Adrenal gland (tissue), 12 donors: ENCODE measurements around the gene GUCA1A. TPM values are rescaled to one million over a fixed set of nuclear protein-coding genes. Genes with fewer than 3 reads are reported as not detected.

ENCODE experiments used
- DNase-seq, 7 donors: peaks; one replicate each; pipeline ENCODE4 v3.0.0-alpha.2; 2019 to 2020
- H3K27ac ChIP-seq, 5 donors: fragments of 200-600 bp; sonication (generic) in 4 of 5; 1 replicate in 3 of 5; 2 replicates in 2 of 5; pipeline versions ENCODE4 v1.5.1 to v1.8.0; 2016 to 2020; ENCODE audit warnings: mild to moderate bottlenecking in 1 of 5
- H3K27me3 ChIP-seq: fragments of 200-600 bp; 2 replicates; pipeline ENCODE4 v1.8.0; 2021
- H3K36me3 ChIP-seq, 2 donors: fragments of 200-600 bp; replicated peaks in 1 of 2; 1 replicate in 1 of 2; 2 replicates in 1 of 2; pipeline versions ENCODE4 v1.5.1 to v1.8.0; 2018 to 2022
- H3K4me1 ChIP-seq, 2 donors: fragments of 200-600 bp; replicated peaks in 1 of 2; 1 replicate in 1 of 2; 2 replicates in 1 of 2; pipeline versions ENCODE4 v1.5.1 to v1.8.0; 2018 to 2021
- H3K4me3 ChIP-seq, 4 donors: fragments of 200-600 bp; sonication (generic) in 3 of 4; one replicate each; pipeline ENCODE4 v1.5.1; 2016 to 2018
- H3K9me3 ChIP-seq, 3 donors: fragments of 200-600 bp; sonication (generic) in 1 of 3; replicated peaks in 1 of 3; 1 replicate in 2 of 3; 2 replicates in 1 of 3; pipeline versions ENCODE4 v1.5.1 to v1.8.0; 2016 to 2021
- CTCF ChIP-seq, 6 experiments: fragments of 450-650 bp in 4 of 6; fragments of 200-600 bp in 2 of 6; sonication (generic) in 1 of 6; IDR thresholded peaks; 1 replicate in 5 of 6; 2 replicates in 1 of 6; pipeline versions ENCODE4 v1.5.1 to v1.8.0; 2016 to 2021; ENCODE audit warnings: antibody characterized with exemption in 6 of 6, mild to moderate bottlenecking in 2 of 6, moderate library complexity in 1 of 6
- POLR2A ChIP-seq, 2 donors: fragments of 450-650 bp; IDR thresholded peaks; one replicate each; pipeline ENCODE4 v1.6.1; 2017; ENCODE audit warnings: antibody characterized with exemption in 2 of 2, mild to moderate bottlenecking in 2 of 2, moderate library complexity in 1 of 2
- WGBS, 4 donors: extraction: QIAGEN DNeasy Blood & Tissue Kit in 2 of 4; methylation state at CpG; one replicate each; pipeline versions ENCODE4 v1.1.5 to v1.1.7; 2013 to 2017; 5-methylcytosine and 5-hydroxymethylcytosine counted together
- intact Hi-C, 2 donors: fragments of 100-400 bp; cut with DNase I; formaldehyde crosslinking; loops; one replicate each; pipeline versions ENCODE4 v1.14.1 to v1.15.0; 2022 to 2023
- polyA plus RNA-seq, 3 donors: library from polyadenylated mRNA; stranded (reverse); fragments of 200-250 nt in 2 of 3; fragments of 350-450 nt in 1 of 3; fragmentation: Illumina TruSeq in 1 of 3; extraction: RNeasy Lipid Tissue Mini Kit (QIAGEN cat#74804) in 1 of 3; gene quantifications; one replicate each; pipeline ENCODE4 v1.2.3, GENCODE V29; 2013 to 2014
- total RNA-seq, 9 donors: library from RNA; depleted of rRNA in 4 of 9; stranded (reverse); fragments of >200 nt in 4 of 9; fragments of 120-200 nt in 1 of 9; fragmentation: NEBNext Ultra II Directional in 1 of 9; extraction: Animal tissue kit (Norgen Biotek cat#: 25700) in 1 of 9; gene quantifications; one replicate each; pipeline versions ENCODE4 v1.1.0 to v1.2.4, GENCODE V29; 2013 to 2023
- donor health status: healthy with polysubstance abuse.
- donor health status: Bipolar disorder and iron deficiency.
- donor health status: DM: yes; HTN: yes; CAD: no.
- donor health status: DM: no; HTN: no; CAD: no.
- donor health status: DM: no; HTN: no; CAD: no.
- donor health status: DM: yes; HTN: yes; CAD: no.

GUCA1A gene
- total and polyA plus RNA-seq, 12 donors: 0.17 TPM; not detected in 11

GRCh38 chr6:42154461-42155209 is 18.5 kb upstream of the GUCA1A start:
- Histone ChIP-seq H3K36me3 (no peaks in the 10 kb centered on the region), H3K4me1 (no peaks in the 10 kb centered on the region), H3K9me3 (no peaks in the 10 kb centered on the region), H3K27me3 (no peaks in the 10 kb centered on the region), H3K4me3 (no peak overlapping the region), H3K27ac (no peak overlapping the region)
- TF ChIP-seq POLR2A (IDR thresholded peaks at IDR 0.05) (no peak), CTCF (IDR thresholded peaks at IDR 0.05) (no peak)
- intact Hi-C loops: no loop called here
- DNase-seq: no peak

- no peaks in the 10 kb centered on the region for H3K4me1 ChIP-seq
- H3K36me3 ChIP-seq: no peaks in the 10 kb centered on the region
- no peak for DNase-seq
- intact Hi-C loops: no loop called here
- no peaks in the 10 kb centered on the region for H3K9me3 ChIP-seq
- WGBS, 4 donors: 89 to 96% (median 92%) methylated on average over 3 to 4 of the region's 4 CpGs
- no peak overlapping the region for H3K4me3 ChIP-seq
- H3K27me3 ChIP-seq: no peaks in the 10 kb centered on the region
- no peak overlapping the region for H3K27ac ChIP-seq
- TF ChIP-seq POLR2A (IDR thresholded peaks at IDR 0.05) (no peak), CTCF (IDR thresholded peaks at IDR 0.05) (no peak)
Observed at GRCh38 chr6:42155293-42155692, 17.9 kb upstream of the GUCA1A start.

GRCh38 chr6:42156638-42157037 is 16.5 kb upstream of the GUCA1A start:
- DNase-seq: no peak
- H3K36me3 ChIP-seq: no peaks in the 10 kb centered on the region
- TF ChIP-seq CTCF (IDR thresholded peaks at IDR 0.05) (no peak), POLR2A (IDR thresholded peaks at IDR 0.05) (no peak)
- no peaks in the 10 kb centered on the region for H3K4me1 ChIP-seq
- no peaks in the 10 kb centered on the region for H3K9me3 ChIP-seq
- WGBS, 4 donors: 57 to 80% (median 67%) methylated on average over 1 to 3 of the region's 3 CpGs
- intact Hi-C loops: no loop called here
- H3K4me3 ChIP-seq: no peak overlapping the region
- H3K27me3 ChIP-seq: no peaks in the 10 kb centered on the region
- no peak overlapping the region for H3K27ac ChIP-seq

GRCh38 chr6:42158011-42158410 is 15.2 kb upstream of the GUCA1A start:
- no peak overlapping the region for H3K27ac ChIP-seq
- H3K9me3 ChIP-seq: no peaks in the 10 kb centered on the region
- H3K36me3 ChIP-seq: no peaks in the 10 kb centered on the region
- WGBS, 4 donors: 67 to 93% (median 79%) methylated on average over 2 of the region's 2 CpGs
- TF ChIP-seq POLR2A (IDR thresholded peaks at IDR 0.05) (no peak), CTCF (IDR thresholded peaks at IDR 0.05) (no peak)
- no peak overlapping the region for H3K4me3 ChIP-seq
- no peak for DNase-seq
- intact Hi-C loops: no loop called here
- H3K4me1 ChIP-seq: no peaks in the 10 kb centered on the region
- no peaks in the 10 kb centered on the region for H3K27me3 ChIP-seq
